Upper lobe of right lung (tissue), 1 donor: ENCODE measurements around the gene MAN1B1. TPM values are rescaled to one million over a fixed set of nuclear protein-coding genes. Genes with fewer than 3 reads are reported as not detected.

ENCODE experiments used
- ATAC-seq: fragments of 200-7000 bp; cut with Tn5 transposase; one replicate; pipeline ENCODE4 v1.9.1; 2020; ENCODE audit warnings: mild to moderate bottlenecking, moderate library complexity
- DNase-seq: peaks from one replicate; pipeline ENCODE4 v3.0.0-alpha.2; 2020
- H3K27ac ChIP-seq: fragments of 200-600 bp; one replicate; pipeline ENCODE4 v1.8.0; 2022
- H3K27me3 ChIP-seq: fragments of 200-600 bp; one replicate; pipeline ENCODE4 v1.8.0; 2022; ENCODE audit warnings: mild to moderate bottlenecking
- H3K36me3 ChIP-seq: fragments of 200-600 bp; one replicate; pipeline ENCODE4 v1.8.0; 2022
- H3K4me1 ChIP-seq: fragments of 200-600 bp; one replicate; pipeline ENCODE4 v1.8.0; 2022
- H3K4me3 ChIP-seq: fragments of 200-600 bp; one replicate; pipeline ENCODE4 v1.8.0; 2022; ENCODE audit warnings: mild to moderate bottlenecking
- H3K9me3 ChIP-seq: fragments of 200-600 bp; one replicate; pipeline ENCODE4 v1.8.0; 2022
- intact Hi-C: fragments of 100-400 bp; cut with DNase I; formaldehyde crosslinking; loops from one replicate; pipeline ENCODE4 v1.11.0; 2022
- total RNA-seq: library from RNA; stranded (reverse); fragmentation: NEBNext Ultra II Directional; extraction: Animal tissue kit (Norgen Biotek cat#: 25700); gene quantifications from one replicate; pipeline ENCODE4 v1.2.1, GENCODE V29; 2021
- TF ChIP-seq, protein P1 (sequence below): fragments of 200-600 bp; IDR thresholded peaks from one replicate; pipeline ENCODE4 v1.8.0; 2022; ENCODE audit warnings: antibody characterized with exemption
- donor health status: DM: no; HTN: yes; CAD: no; lungs with severe emphysema.

Gene MAN1B1
- total RNA-seq, 1 donor from 2014 or later = 39.4 TPM

GRCh38 chr9:137054932-137055384 lies 31.8 kb upstream of the MAN1B1 start:
- DNase-seq (no peak), ATAC-seq (no peak)
- TF ChIP-seq, protein P1, sequence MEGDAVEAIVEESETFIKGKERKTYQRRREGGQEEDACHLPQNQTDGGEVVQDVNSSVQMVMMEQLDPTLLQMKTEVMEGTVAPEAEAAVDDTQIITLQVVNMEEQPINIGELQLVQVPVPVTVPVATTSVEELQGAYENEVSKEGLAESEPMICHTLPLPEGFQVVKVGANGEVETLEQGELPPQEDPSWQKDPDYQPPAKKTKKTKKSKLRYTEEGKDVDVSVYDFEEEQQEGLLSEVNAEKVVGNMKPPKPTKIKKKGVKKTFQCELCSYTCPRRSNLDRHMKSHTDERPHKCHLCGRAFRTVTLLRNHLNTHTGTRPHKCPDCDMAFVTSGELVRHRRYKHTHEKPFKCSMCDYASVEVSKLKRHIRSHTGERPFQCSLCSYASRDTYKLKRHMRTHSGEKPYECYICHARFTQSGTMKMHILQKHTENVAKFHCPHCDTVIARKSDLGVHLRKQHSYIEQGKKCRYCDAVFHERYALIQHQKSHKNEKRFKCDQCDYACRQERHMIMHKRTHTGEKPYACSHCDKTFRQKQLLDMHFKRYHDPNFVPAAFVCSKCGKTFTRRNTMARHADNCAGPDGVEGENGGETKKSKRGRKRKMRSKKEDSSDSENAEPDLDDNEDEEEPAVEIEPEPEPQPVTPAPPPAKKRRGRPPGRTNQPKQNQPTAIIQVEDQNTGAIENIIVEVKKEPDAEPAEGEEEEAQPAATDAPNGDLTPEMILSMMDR = no peak
- Histone ChIP-seq H3K4me3 (no peak overlapping the region), H3K27ac (no peak overlapping the region), H3K36me3 (no peaks in the 10 kb centered on the region), H3K4me1 (peaks cover 22% of the 10 kb centered on the region), H3K27me3 (peaks cover 37% of the 10 kb centered on the region), H3K9me3 (no peaks in the 10 kb centered on the region)
- intact Hi-C loops = no loop called here

- Histone ChIP-seq H3K4me3 (no peak overlapping the region), H3K27me3 (peaks cover 32% of the 10 kb centered on the region), H3K36me3 (no peaks in the 10 kb centered on the region), H3K9me3 (no peaks in the 10 kb centered on the region), H3K27ac (no peak overlapping the region), H3K4me1 (peaks cover 22% of the 10 kb centered on the region)
- no peak for DNase-seq
- intact Hi-C loops = no loop called here
- ATAC-seq = peak; percentile 42
- TF ChIP-seq, protein P1 = no peak
Measured at GRCh38 chr9:137055385-137056364, 31.1 kb upstream of the MAN1B1 start.

- Histone ChIP-seq H3K4me3 (no peak overlapping the region), H3K4me1 (peaks cover 22% of the 10 kb centered on the region), H3K9me3 (no peaks in the 10 kb centered on the region), H3K27ac (no peak overlapping the region), H3K36me3 (no peaks in the 10 kb centered on the region), H3K27me3 (peaks cover 21% of the 10 kb centered on the region)
- no peak for ATAC-seq
- DNase-seq = no peak
- intact Hi-C loops = no loop called here
- TF ChIP-seq, protein P1 = no peak
Measured at GRCh38 chr9:137056739-137057415, 29.9 kb upstream of the MAN1B1 start.

GRCh38 chr9:137057545-137057944 lies 29.2 kb upstream of the MAN1B1 start:
- DNase-seq (no peak), ATAC-seq (no peak)
- Histone ChIP-seq H3K27me3 (peaks cover 16% of the 10 kb centered on the region), H3K4me1 (peaks cover 22% of the 10 kb centered on the region), H3K4me3 (no peak overlapping the region), H3K36me3 (no peaks in the 10 kb centered on the region), H3K27ac (no peak overlapping the region), H3K9me3 (no peaks in the 10 kb centered on the region)
- TF ChIP-seq, protein P1 = no peak
- intact Hi-C loops = no loop called here

DNA sequence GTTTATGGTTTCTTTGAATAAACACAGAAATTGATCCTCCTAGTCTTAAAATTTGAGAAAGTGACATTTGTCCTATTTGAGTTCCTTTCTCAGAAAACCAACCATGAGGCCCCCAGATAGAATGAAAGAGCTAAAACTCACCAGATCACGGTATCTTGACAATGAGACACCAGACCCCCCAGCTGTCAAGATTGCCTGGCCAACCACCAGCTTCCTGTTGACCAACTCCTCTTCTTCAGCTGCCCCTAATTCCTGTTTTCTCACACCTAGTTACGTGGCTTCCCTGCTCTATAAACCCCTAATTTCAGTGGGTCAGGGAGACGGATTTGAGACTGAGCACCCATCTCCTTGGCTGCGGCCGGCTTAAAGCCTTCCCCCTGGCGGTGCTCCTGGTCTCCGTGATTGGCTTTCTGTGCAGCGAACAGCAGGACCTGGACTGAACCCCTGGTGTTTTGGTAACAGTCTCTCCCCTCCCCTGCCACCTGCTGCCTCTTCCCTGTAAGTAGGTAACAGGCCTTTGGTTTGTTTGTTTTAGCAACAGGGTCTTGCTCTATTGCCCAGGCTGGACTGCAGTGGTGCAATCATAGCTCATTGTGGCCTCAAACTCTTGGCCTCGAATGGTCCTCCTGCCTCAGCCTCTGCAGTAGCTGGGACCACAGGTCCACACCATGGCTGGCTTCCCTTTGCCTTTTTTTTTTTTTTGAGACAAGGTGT lies 28.1 kb upstream of the MAN1B1 start:
- H3K4me3 ChIP-seq = no peak overlapping the region

More for the DNA sequence above, 28.1 kb upstream of the MAN1B1 start:
- peaks cover 4% of the 10 kb centered on the region for H3K27me3 ChIP-seq
- no peak for ATAC-seq
- intact Hi-C loops = no loop called here
- peaks cover 15% of the 10 kb centered on the region for H3K4me1 ChIP-seq
- TF ChIP-seq, protein P1 = no peak
- DNase-seq = no peak
- H3K9me3 ChIP-seq = no peaks in the 10 kb centered on the region
- no peaks in the 10 kb centered on the region for H3K36me3 ChIP-seq
- no peak overlapping the region for H3K27ac ChIP-seq
